IMR-90 (cell line): ENCODE results near the gene ZGLP1. TPM values are rescaled to one million over a fixed set of nuclear protein-coding genes. Genes with fewer than 3 reads are reported as not detected.

ENCODE experiments used
- CTCF ChIP-seq: conservative IDR thresholded peaks from 2 replicates; pipeline ENCODE4 v1.5.1; 2012; ENCODE audit warnings: mild to moderate bottlenecking, low read depth, low read length, improper control_type of control experiment
- ELK1 ChIP-seq: fragments of 150-350 bp; IDR thresholded peaks from 2 replicates; pipeline ENCODE4 v1.6.1; 2016; ENCODE audit warnings: low read depth, mild to moderate bottlenecking, low read length, moderate library complexity, borderline replicate concordance
- MXI1 ChIP-seq: IDR thresholded peaks from 2 replicates; pipeline ENCODE4 v1.6.1; 2012; ENCODE audit warnings: low read depth, mild to moderate bottlenecking, low read length, moderate library complexity, borderline replicate concordance
- NFE2L2 ChIP-seq: fragments of 150-350 bp; IDR thresholded peaks from 2 replicates; pipeline ENCODE4 v1.6.1; 2016; ENCODE audit warnings: low read depth, mild to moderate bottlenecking, low read length
- POLR2A ChIP-seq: IDR thresholded peaks from 2 replicates; pipeline ENCODE4 v1.6.1; 2012; ENCODE audit warnings: mild to moderate bottlenecking, low read depth, low read length
- SMC3 ChIP-seq: fragments of 150-350 bp; IDR thresholded peaks from 2 replicates; pipeline ENCODE4 v1.6.1; 2016; ENCODE audit warnings: low read depth, mild to moderate bottlenecking, antibody characterized with exemption, low read length, moderate library complexity
- polyA plus RNA-seq, 3 experiments: library from polyadenylated mRNA; depleted of rRNA; stranded (reverse); fragments of >200 nt; gene quantifications; 2 replicates each; pipeline ENCODE4 v1.2.3, GENCODE V29; 2012; ENCODE audit warnings: low replicate concordance in 1 of 3
- total RNA-seq: library from RNA; depleted of rRNA; stranded (reverse); fragments of >200 nt; gene quantifications from 2 replicates; pipeline ENCODE4 v1.2.3, GENCODE V29; 2012

The ZGLP1 gene
- total and polyA plus RNA-seq, 2 of the 4 experiments (the other 2 are of a cell fraction) = 0.54 to 3.1 TPM

DNA sequence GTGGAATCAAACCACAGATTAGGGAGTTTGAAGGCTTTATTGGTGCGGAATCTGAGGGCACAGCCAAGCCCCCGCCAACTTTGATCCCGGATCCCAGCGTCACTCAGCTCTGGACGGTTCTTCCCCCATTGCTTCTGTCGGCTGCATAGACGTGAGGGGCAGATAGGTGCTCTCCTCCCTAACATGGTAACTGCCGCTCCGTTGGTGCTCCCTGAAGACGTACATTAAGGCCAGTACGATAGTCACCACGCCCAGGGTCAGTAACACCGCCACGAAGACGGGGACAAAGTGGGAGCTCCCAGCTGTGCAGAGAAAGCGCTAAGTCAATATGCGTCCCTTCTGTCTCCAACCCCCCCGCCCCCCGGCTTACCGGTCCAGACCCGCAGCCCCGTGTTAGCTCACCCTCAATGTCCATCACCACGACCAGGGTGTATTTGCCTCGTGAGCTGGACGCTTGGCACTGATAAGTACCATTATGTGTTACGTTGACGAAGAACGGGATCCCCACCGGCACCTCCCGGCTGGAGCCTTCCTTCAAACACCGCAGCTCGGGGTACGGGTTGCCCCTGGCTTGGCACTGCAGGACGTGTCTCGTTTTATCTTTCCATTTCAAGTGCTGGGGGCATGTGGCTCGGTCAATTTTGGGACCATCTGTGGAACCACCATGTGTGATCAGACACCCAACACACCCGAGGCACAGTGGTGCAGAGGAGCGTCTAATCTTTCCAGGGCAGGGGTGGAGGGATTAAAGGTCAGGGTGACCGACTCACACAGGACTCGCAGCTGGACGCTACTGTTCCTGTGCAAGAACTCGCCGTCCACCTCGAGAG, 24.4 kb upstream of the ZGLP1 start (continued):
- TF ChIP-seq CTCF (no peak), SMC3 (no peak), ELK1 (no peak), MXI1 (no peak), POLR2A (no peak), NFE2L2 (no peak)
